ENCODE data around the gene LSM5.

DNA sequence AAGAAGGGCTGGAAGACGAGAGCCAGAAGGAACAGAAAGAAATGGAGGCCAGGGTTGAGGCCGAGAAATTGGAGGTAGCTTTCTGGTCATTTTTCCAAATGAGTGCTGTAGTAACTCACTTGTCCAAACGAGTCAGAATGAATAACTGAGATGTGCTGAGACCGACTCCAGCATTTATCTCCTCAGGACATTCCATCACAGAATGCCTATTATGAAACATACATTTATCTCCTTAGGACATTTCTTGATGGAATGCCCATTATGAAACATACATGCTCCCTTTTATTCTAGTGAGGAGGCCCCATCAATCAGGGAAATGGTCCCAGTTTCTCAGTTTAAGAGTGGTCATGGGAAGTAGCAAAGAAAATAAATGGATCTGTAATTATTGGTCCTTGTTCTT, 21.6 kb upstream of the LSM5 start:
- TF ChIP-seq FOXK2 (IDR thresholded peaks at IDR 0.05) (no peak), FOXM1 (IDR thresholded peaks at IDR 0.05; ENCODE audit: borderline replicate concordance) (no peak)

Measured in HEK293T (cell line).